Measurements from ENCODE around the gene GNB1L. TPM values are rescaled to one million over a fixed set of nuclear protein-coding genes. Genes with fewer than 3 reads are reported as not detected.

The GNB1L gene
- total RNA-seq, 4 donors from 2014 or later: 4.6 to 8.7 (median 6.8) TPM

DNA sequence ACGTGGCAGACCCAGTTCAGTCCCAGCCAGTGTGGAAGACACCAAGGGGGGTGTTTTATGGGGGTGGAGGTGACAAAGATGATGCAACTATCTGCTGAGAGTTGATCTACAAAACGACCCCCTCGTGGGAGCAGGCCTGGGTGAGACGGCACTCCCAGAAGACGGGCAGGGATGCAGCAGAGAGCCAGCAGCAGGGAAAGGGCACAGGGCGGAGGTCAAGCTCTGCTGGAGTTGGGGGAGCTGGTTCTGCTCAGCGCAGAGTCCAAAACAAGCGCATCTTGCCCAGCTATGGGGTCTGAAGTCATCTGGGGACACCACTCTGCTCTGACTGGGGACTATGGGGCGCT, 3.9 kb downstream of the GNB1L start:
- Histone ChIP-seq H3K27ac (replicated peaks in 1 of 4) (no peak overlapping the region), H3K27me3 (no peaks in the 10 kb centered on the region), H3K36me3 (peaks cover 8 to 35% (median 33%) of the 10 kb centered on the region in 4 donors), H3K4me1 (peaks cover 20 to 42% (median 28%) of the 10 kb centered on the region in 4 donors), H3K4me3 (no peak overlapping the region), H3K9me3 (peaks cover 0 to 3% (median 0%) of the 10 kb centered on the region in 4 donors)
- WGBS: 90% methylated on average over 9 of the region's 9 CpGs
- no peak for DNase-seq (ENCODE audit: extremely low spot score)
- intact Hi-C loops (cut with DNase I): no loop called here
- no peak for TF ChIP-seq POLR2A (IDR thresholded peaks at IDR 0.05; ENCODE audit: low read depth)
- no peak for TF ChIP-seq POLR2AphosphoS5 (IDR thresholded peaks at IDR 0.05)
- TF ChIP-seq, protein P1, sequence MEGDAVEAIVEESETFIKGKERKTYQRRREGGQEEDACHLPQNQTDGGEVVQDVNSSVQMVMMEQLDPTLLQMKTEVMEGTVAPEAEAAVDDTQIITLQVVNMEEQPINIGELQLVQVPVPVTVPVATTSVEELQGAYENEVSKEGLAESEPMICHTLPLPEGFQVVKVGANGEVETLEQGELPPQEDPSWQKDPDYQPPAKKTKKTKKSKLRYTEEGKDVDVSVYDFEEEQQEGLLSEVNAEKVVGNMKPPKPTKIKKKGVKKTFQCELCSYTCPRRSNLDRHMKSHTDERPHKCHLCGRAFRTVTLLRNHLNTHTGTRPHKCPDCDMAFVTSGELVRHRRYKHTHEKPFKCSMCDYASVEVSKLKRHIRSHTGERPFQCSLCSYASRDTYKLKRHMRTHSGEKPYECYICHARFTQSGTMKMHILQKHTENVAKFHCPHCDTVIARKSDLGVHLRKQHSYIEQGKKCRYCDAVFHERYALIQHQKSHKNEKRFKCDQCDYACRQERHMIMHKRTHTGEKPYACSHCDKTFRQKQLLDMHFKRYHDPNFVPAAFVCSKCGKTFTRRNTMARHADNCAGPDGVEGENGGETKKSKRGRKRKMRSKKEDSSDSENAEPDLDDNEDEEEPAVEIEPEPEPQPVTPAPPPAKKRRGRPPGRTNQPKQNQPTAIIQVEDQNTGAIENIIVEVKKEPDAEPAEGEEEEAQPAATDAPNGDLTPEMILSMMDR (IDR thresholded peaks at IDR 0.05): no peak
- TF ChIP-seq EP300 (IDR thresholded peaks at IDR 0.05): no peak

DNA sequence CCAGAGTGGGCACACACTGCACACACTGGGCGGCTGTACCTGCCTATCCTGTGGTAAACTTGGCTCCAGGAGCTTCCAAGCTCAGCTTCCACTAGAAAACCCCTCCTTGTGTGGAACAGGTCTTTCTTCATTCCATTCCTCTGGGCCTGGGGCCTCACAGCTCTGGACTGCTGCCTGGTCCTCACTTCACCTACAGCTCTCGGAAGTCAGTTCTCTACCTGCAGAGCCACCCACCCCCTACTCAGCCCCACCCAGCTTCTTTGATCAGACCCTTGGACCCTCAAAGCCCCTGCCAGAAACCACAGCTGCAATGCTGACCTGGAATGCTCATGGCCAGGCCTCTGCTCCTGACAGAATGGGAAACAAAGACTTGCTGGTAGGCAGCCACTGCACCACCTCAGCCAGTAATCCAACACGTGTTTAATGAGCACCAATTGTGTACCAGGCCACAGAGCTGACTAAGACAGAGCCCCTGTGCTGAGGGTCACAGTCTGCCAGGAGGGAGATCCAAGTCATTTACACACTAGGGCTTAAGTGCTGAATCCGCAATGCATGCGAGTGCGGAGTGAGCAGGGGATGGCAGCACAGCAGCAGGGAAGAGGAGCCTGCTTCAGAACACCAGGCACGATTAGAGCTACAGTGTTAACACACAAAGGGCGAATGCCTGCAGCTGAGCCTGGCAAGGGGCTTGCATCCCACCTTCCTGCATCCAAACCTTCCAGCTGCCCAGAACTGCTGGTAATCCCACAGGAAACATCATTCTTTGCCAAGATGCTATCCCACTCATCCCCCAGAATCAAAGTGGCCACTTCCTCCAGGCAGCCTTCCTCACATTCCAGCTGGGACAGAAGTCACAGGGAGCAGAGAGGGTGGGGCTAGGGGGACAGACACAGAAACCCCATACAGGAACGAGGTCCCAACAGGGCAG, 4.6 kb downstream of the GNB1L start:
- 84% methylated on average over 8 of the region's 9 CpGs for WGBS
- H3K4me1 ChIP-seq: peaks cover 19 to 41% (median 26%) of the 10 kb centered on the region in 4 donors
- H3K27me3 ChIP-seq: no peaks in the 10 kb centered on the region
- no peak overlapping the region for H3K27ac ChIP-seq (replicated peaks in 1 of 4)
- H3K9me3 ChIP-seq: peaks cover 0 to 3% (median 0%) of the 10 kb centered on the region in 4 donors
- peaks cover 8 to 35% (median 33%) of the 10 kb centered on the region in 4 donors for H3K36me3 ChIP-seq
- no peak for DNase-seq (ENCODE audit: extremely low spot score)
- intact Hi-C loops (cut with DNase I): loop anchor here (10.0 kb wide), 1 partner anchor 85 kb away; the partner anchor contains the start of gene TBX1
- TF ChIP-seq POLR2AphosphoS5 (IDR thresholded peaks at IDR 0.05): no peak
- TF ChIP-seq POLR2A (IDR thresholded peaks at IDR 0.05; ENCODE audit: low read depth): no peak
- TF ChIP-seq, protein P1 (IDR thresholded peaks at IDR 0.05): no peak
- no peak for TF ChIP-seq EP300 (IDR thresholded peaks at IDR 0.05)
- H3K4me3 ChIP-seq: no peak overlapping the region

DNA sequence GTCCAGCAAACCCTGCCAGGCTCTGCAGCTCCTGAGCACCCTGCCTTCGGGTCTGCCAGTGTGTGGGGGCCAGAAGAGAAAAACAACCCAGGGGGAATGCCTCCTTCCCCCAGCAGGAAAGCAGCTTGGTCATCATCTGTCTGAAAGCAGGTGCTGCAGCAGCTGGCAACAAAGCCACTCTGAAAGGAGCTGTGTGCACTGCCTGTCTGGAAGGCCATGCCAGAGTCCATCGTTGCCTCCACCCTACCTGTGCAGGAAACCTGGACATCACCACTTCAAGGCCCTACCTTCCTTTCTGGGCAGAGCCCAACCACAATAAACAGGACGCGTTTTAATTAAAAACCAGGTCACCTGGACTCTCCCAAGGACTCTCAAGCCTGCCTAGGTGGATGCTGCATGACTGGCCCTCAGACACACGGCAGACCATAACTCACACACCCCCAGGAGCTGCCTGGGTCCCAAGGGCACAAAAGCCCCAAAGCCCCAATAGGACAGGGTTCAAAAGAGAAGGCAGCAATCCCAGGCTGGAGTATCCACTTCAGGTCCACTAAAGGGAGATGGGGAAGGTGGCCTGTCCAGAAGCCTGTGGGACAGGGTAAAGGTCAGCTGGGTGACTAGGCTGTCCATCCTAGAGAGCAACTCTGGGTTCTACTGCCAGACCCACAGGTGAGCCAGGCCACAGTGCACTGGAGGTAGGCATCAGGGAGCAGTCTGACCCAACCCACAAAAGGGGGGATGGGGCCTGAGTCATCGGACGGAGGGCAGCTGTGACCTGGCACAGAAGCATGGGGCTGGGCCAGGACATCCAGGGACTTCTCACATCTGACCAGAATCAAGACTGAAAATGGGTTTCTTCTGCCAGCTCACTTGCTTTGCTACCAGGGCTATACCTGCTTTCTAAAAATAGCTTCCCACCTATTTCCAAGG, 6.1 kb downstream of the GNB1L start:
- 83% methylated on average over 7 of the region's 7 CpGs for WGBS

DNA sequence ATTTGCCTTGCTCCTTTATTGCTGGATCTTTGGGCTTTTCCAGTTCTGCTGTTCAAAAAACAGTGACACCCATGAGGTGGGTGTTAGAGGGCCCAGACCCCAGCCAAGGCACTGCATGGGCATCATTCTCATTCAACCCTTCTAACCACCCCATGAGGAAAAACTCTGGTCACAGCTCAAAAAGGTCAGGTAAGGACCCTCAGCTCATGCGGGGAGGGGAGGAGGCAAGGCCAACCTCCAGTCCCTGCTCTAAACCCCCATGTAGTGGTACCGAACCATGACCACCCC, 7.4 kb downstream of the GNB1L start:
- Histone ChIP-seq H3K9me3 (peaks cover 0 to 3% (median 0%) of the 10 kb centered on the region in 4 donors), H3K27ac (replicated peaks in 1 of 4) (no peak overlapping the region), H3K27me3 (no peaks in the 10 kb centered on the region), H3K4me3 (no peak overlapping the region), H3K36me3 (peaks cover 8 to 32% (median 29%) of the 10 kb centered on the region in 4 donors), H3K4me1 (peaks cover 24 to 45% (median 29%) of the 10 kb centered on the region in 4 donors)
- 94% methylated on average over 2 of the region's 2 CpGs for WGBS
- intact Hi-C loops (cut with DNase I): loop anchor here (10.0 kb wide), 1 partner anchor 82 kb away; the partner anchor contains the start of gene TBX1
- TF ChIP-seq POLR2A (IDR thresholded peaks at IDR 0.05; ENCODE audit: low read depth) (no peak), POLR2AphosphoS5 (IDR thresholded peaks at IDR 0.05) (no peak), EP300 (IDR thresholded peaks at IDR 0.05) (no peak)
- TF ChIP-seq, protein P1 (IDR thresholded peaks at IDR 0.05): no peak
- DNase-seq (ENCODE audit: extremely low spot score): no peak

More for the DNA sequence above, 6.1 kb downstream of the GNB1L start:
- intact Hi-C loops (cut with DNase I): loop anchor here (10.0 kb wide), 1 partner anchor 84 kb away; the partner anchor contains the start of gene TBX1
- H3K9me3 ChIP-seq: peaks cover 0 to 3% (median 0%) of the 10 kb centered on the region in 4 donors
- H3K4me3 ChIP-seq: no peak overlapping the region
- H3K27me3 ChIP-seq: no peaks in the 10 kb centered on the region
- peak; percentile 78 for DNase-seq (ENCODE audit: extremely low spot score)
- peaks cover 27 to 50% (median 35%) of the 10 kb centered on the region in 4 donors for H3K4me1 ChIP-seq
- peaks cover 8 to 35% (median 33%) of the 10 kb centered on the region in 4 donors for H3K36me3 ChIP-seq
- TF ChIP-seq POLR2AphosphoS5 (IDR thresholded peaks at IDR 0.05): no peak
- TF ChIP-seq POLR2A (IDR thresholded peaks at IDR 0.05; ENCODE audit: low read depth): no peak
- no peak for TF ChIP-seq EP300 (IDR thresholded peaks at IDR 0.05)
- TF ChIP-seq, protein P1 (IDR thresholded peaks at IDR 0.05): no peak
- H3K27ac ChIP-seq (replicated peaks in 1 of 4): no peak overlapping the region

Data from esophagus muscularis mucosa (tissue), 4 donors.